WTC11 (cell line): ENCODE measurements around the gene ANKZF1. TPM values are rescaled to one million over a fixed set of nuclear protein-coding genes. Genes with fewer than 3 reads are reported as not detected.

Experiments used
- ATAC-seq: fragments of 200-7000 bp; cut with Tn5 transposase; 2 replicates; pipeline ENCODE4 v1.10.0; 2021; ENCODE audit warnings: mild to moderate bottlenecking, moderate library complexity
- CTCF ChIA-PET: fragments of 300-600 bp; sonication (Branson Sonifier 250); formaldehyde crosslinking; loops from one replicate; lab custom pipeline; 2021; ENCODE audit warnings: antibody characterized with exemption; lab: Charles Lee
- POLR2A ChIA-PET: fragments of 350-600 bp; sonication (Branson Sonifier 250); formaldehyde crosslinking; loops from one replicate; lab custom pipeline; 2021; ENCODE audit warnings: antibody characterized with exemption; lab: Charles Lee
- DNase-seq: peaks from one replicate; pipeline ENCODE4 v3.0.0; 2021; ENCODE audit warnings: low spot score
- H3K27ac Mint-ChIP-seq: 2 replicates; pipeline ENCODE4 v1.8.0; 2021; ENCODE audit warnings: mixed read lengths
- H3K27me3 Mint-ChIP-seq: 2 replicates; pipeline ENCODE4 v1.8.0; 2021; ENCODE audit warnings: low read depth, mild to moderate bottlenecking, moderate library complexity, mixed read lengths
- H3K36me3 Mint-ChIP-seq: 2 replicates; pipeline ENCODE4 v1.8.0; 2021; ENCODE audit warnings: mixed read lengths
- H3K4me1 Mint-ChIP-seq: 2 replicates; pipeline ENCODE4 v1.8.0; 2022; ENCODE audit warnings: mixed read lengths
- H3K4me3 Mint-ChIP-seq: 2 replicates; pipeline ENCODE4 v1.8.0; 2021; ENCODE audit warnings: mild to moderate bottlenecking, moderate library complexity, mixed read lengths
- H3K9me3 Mint-ChIP-seq: 2 replicates; pipeline ENCODE4 v1.8.0; 2021; ENCODE audit warnings: mixed read lengths
- FOXK1 ChIP-seq: sonication (generic); formaldehyde crosslinking; IDR thresholded peaks from 2 replicates; pipeline ENCODE4 v1.8.0; 2022; ENCODE audit warnings: mild to moderate bottlenecking, moderate library complexity, missing genetic modification reagents
- GABPB1 ChIP-seq: sonication (generic); formaldehyde crosslinking; IDR thresholded peaks from 2 replicates; pipeline ENCODE4 v1.8.1; 2023; ENCODE audit warnings: mild to moderate bottlenecking, missing genetic modification reagents
- GTF2I ChIP-seq: fragments of 250-450 bp; sonication (Bioruptor Pico); conservative IDR thresholded peaks from 2 replicates; pipeline ENCODE4 v1.4.0; 2021; ENCODE audit warnings: mild to moderate bottlenecking
- HMGA2 ChIP-seq: fragments of 250-450 bp; sonication (Bioruptor Pico); IDR thresholded peaks from 2 replicates; pipeline ENCODE4 v1.4.0; 2021; ENCODE audit warnings: mild to moderate bottlenecking, moderate library complexity
- IRF1 ChIP-seq: sonication (generic); formaldehyde crosslinking; IDR thresholded peaks from 2 replicates; pipeline ENCODE4 v1.8.0; 2023; ENCODE audit warnings: missing genetic modification reagents
- JAZF1 ChIP-seq: fragments of 250-450 bp; sonication (Bioruptor Pico); IDR thresholded peaks from 2 replicates; pipeline ENCODE4 v1.9.0; 2021; ENCODE audit warnings: moderate library complexity, mild to moderate bottlenecking, inconsistent platforms
- MAX ChIP-seq: sonication (generic); formaldehyde crosslinking; IDR thresholded peaks from 2 replicates; pipeline ENCODE4 v1.8.0; 2022; ENCODE audit warnings: mild to moderate bottlenecking, missing genetic modification reagents
- MYBL2 ChIP-seq: sonication (generic); formaldehyde crosslinking; IDR thresholded peaks from 2 replicates; pipeline ENCODE4 v1.8.1; 2023; ENCODE audit warnings: mild to moderate bottlenecking, moderate library complexity, missing genetic modification reagents
- NFE2L1 ChIP-seq: sonication (generic); formaldehyde crosslinking; IDR thresholded peaks from 2 replicates; pipeline ENCODE4 v1.8.1; 2023; ENCODE audit warnings: missing genetic modification reagents
- NFYB ChIP-seq: sonication (generic); formaldehyde crosslinking; conservative IDR thresholded peaks from 2 replicates; pipeline ENCODE4 v1.8.0; 2022; ENCODE audit warnings: low read depth, missing genetic modification reagents
- NR2C2 ChIP-seq: sonication (generic); formaldehyde crosslinking; IDR thresholded peaks from 2 replicates; pipeline ENCODE4 v1.8.0; 2022; ENCODE audit warnings: mild to moderate bottlenecking, missing genetic modification reagents
- PREB ChIP-seq: sonication (generic); formaldehyde crosslinking; IDR thresholded peaks from 2 replicates; pipeline ENCODE4 v1.8.1; 2022; ENCODE audit warnings: mild to moderate bottlenecking, missing genetic modification reagents, moderate library complexity, borderline replicate concordance
- RELA ChIP-seq: sonication (generic); formaldehyde crosslinking; IDR thresholded peaks from 2 replicates; pipeline ENCODE4 v1.8.1; 2022; ENCODE audit warnings: missing genetic modification reagents, mild to moderate bottlenecking, borderline replicate concordance
- SP1 ChIP-seq: sonication (generic); formaldehyde crosslinking; conservative IDR thresholded peaks from 2 replicates; pipeline ENCODE4 v1.8.1; 2022; ENCODE audit warnings: missing genetic modification reagents
- STAT6 ChIP-seq: sonication (generic); formaldehyde crosslinking; conservative IDR thresholded peaks from 2 replicates; pipeline ENCODE4 v1.8.1; 2023; ENCODE audit warnings: mild to moderate bottlenecking, low read depth, missing genetic modification reagents, moderate library complexity
- TCF7 ChIP-seq: sonication (generic); formaldehyde crosslinking; IDR thresholded peaks from 2 replicates; pipeline ENCODE4 v1.8.0; 2022; ENCODE audit warnings: mild to moderate bottlenecking, low read depth, missing genetic modification reagents, moderate library complexity
- TEAD4 ChIP-seq: sonication (generic); formaldehyde crosslinking; IDR thresholded peaks from 2 replicates; pipeline ENCODE4 v1.8.0; 2022; ENCODE audit warnings: mild to moderate bottlenecking, missing genetic modification reagents
- ZNF263 ChIP-seq: sonication (generic); formaldehyde crosslinking; IDR thresholded peaks from 2 replicates; pipeline ENCODE4 v1.8.1; 2022; ENCODE audit warnings: low read depth, mild to moderate bottlenecking, moderate library complexity, missing genetic modification reagents
- ZNF317 ChIP-seq: sonication (generic); formaldehyde crosslinking; IDR thresholded peaks from 2 replicates; pipeline ENCODE4 v1.8.1; 2023; ENCODE audit warnings: low read depth, mild to moderate bottlenecking, moderate library complexity, missing genetic modification reagents, borderline replicate concordance
- ZSCAN18 ChIP-seq: fragments of 250-450 bp; sonication (Bioruptor Pico); IDR thresholded peaks from 2 replicates; pipeline ENCODE4 v2.1.2; 2022; ENCODE audit warnings: mild to moderate bottlenecking, moderate library complexity
- total RNA-seq: library from RNA; stranded (reverse); gene quantifications from 3 replicates; pipeline ENCODE4 v1.2.3, GENCODE V29; 2021
- TF ChIP-seq, protein P1 (sequence below): sonication (generic); formaldehyde crosslinking; IDR thresholded peaks from 2 replicates; pipeline ENCODE4 v1.8.1; 2023; ENCODE audit warnings: mild to moderate bottlenecking, missing genetic modification reagents
- TF ChIP-seq, protein P2 (sequence below): sonication (generic); formaldehyde crosslinking; IDR thresholded peaks from 2 replicates; pipeline ENCODE4 v1.8.1; 2023; ENCODE audit warnings: mild to moderate bottlenecking, missing genetic modification reagents, moderate library complexity
- TF ChIP-seq, protein P3 (sequence below): fragments of 200-600 bp; IDR thresholded peaks from 2 replicates; pipeline ENCODE4 v1.8.0; 2022; ENCODE audit warnings: antibody characterized with exemption

Gene ANKZF1
- total RNA-seq, 1 experiment from 2014 or later: 70.4 TPM

DNA sequence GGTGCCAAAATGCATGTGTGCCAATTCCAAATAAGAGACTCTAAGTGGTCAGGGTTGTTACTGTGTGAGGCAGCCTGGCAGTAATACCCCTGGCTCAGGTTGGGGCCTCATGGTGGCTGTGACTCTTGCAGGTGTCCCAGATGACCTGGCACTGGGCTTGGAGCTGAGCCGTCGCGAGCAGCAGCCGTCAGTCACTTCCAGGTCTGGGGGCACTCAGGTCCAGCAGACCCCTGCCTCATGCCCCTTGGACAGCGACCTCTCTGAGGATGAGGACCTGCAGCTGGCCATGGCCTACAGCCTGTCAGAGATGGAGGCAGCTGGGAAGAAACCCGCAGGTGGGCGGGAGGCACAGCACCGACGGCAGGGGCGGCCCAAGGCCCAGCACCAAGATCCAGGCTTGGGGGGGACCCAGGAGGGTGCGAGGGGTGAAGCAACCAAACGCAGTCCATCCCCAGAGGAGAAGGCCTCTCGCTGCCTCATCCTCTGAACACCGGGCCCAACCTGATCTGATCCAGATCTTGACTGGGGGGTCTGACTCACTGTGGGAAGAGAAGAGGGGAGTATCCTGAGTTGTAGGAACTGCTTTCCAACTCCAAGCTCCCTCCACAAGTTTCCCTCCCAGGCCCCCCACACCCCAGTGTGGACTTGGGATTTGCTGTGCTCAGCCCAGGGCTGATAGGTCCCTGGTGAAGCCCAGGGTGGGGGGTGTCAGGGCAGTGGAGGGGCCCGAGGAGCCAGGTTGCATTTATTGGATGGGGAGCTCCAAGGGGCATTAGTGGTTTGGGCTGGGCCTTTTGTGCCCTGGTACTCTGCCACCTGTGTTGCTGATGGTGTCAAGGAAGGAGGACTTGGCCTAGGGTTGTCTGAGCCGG lies 55.1 kb downstream of the ANKZF1 start (continued):
- TF ChIP-seq, protein P1, sequence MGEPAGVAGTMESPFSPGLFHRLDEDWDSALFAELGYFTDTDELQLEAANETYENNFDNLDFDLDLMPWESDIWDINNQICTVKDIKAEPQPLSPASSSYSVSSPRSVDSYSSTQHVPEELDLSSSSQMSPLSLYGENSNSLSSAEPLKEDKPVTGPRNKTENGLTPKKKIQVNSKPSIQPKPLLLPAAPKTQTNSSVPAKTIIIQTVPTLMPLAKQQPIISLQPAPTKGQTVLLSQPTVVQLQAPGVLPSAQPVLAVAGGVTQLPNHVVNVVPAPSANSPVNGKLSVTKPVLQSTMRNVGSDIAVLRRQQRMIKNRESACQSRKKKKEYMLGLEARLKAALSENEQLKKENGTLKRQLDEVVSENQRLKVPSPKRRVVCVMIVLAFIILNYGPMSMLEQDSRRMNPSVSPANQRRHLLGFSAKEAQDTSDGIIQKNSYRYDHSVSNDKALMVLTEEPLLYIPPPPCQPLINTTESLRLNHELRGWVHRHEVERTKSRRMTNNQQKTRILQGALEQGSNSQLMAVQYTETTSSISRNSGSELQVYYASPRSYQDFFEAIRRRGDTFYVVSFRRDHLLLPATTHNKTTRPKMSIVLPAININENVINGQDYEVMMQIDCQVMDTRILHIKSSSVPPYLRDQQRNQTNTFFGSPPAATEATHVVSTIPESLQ: no peak
- no peak for TF ChIP-seq MAX (CRISPR knock-in tag)
- TF ChIP-seq MYBL2: no peak
- TF ChIP-seq TCF7 (CRISPR knock-in tag): no peak
- TF ChIP-seq RELA (CRISPR knock-in tag): no peak
- TF ChIP-seq NR2C2: no peak
- TF ChIP-seq ZNF317 (CRISPR knock-in tag): no peak
- TF ChIP-seq GABPB1 (CRISPR knock-in tag): no peak
- no peak for TF ChIP-seq NFE2L1 (CRISPR knock-in tag)
- TF ChIP-seq JAZF1 (CRISPR knock-in tag): no peak
- no peak for TF ChIP-seq IRF1
- no peak for TF ChIP-seq ZSCAN18 (CRISPR knock-in tag)
- no peak for TF ChIP-seq TEAD4 (CRISPR knock-in tag)
- TF ChIP-seq, protein P2, sequence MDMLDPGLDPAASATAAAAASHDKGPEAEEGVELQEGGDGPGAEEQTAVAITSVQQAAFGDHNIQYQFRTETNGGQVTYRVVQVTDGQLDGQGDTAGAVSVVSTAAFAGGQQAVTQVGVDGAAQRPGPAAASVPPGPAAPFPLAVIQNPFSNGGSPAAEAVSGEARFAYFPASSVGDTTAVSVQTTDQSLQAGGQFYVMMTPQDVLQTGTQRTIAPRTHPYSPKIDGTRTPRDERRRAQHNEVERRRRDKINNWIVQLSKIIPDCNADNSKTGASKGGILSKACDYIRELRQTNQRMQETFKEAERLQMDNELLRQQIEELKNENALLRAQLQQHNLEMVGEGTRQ: no peak
- TF ChIP-seq ZNF263 (CRISPR knock-in tag): no peak
- no peak for TF ChIP-seq FOXK1 (CRISPR knock-in tag)

GRCh38 chr2:219285373-219285735 lies 55.7 kb downstream of the ANKZF1 start:
- H3K9me3 Mint-ChIP-seq: no peaks in the 10 kb centered on the region
- ATAC-seq: no peak
- DNase-seq: no peak
- no peak overlapping the region for H3K4me3 Mint-ChIP-seq
- H3K27me3 Mint-ChIP-seq: no peaks in the 10 kb centered on the region
- ChIA-PET CTCF (interaction anchor here (1.3 to 3.4 kb wide), 5 partner anchors 8 to 131 kb away, joined by 4 to 62 read pairs (median 7); no protein-coding TSS in a partner anchor), POLR2A (interaction anchor here (1.2 to 2.1 kb wide), 2 partner anchors 10 to 40 kb away, joined by 3 to 5 read pairs; partner anchors contain the start of genes GLB1L and STK16)
- H3K36me3 Mint-ChIP-seq: peaks cover 8% of the 10 kb centered on the region; the same call in 1 of the 2 replicates
- no peak overlapping the region for H3K27ac Mint-ChIP-seq
- peaks cover 11% of the 10 kb centered on the region for H3K4me1 Mint-ChIP-seq
- TF ChIP-seq, protein P2: no peak
- no peak for TF ChIP-seq PREB (CRISPR knock-in tag)
- TF ChIP-seq STAT6 (CRISPR knock-in tag): no peak
- TF ChIP-seq, protein P3, sequence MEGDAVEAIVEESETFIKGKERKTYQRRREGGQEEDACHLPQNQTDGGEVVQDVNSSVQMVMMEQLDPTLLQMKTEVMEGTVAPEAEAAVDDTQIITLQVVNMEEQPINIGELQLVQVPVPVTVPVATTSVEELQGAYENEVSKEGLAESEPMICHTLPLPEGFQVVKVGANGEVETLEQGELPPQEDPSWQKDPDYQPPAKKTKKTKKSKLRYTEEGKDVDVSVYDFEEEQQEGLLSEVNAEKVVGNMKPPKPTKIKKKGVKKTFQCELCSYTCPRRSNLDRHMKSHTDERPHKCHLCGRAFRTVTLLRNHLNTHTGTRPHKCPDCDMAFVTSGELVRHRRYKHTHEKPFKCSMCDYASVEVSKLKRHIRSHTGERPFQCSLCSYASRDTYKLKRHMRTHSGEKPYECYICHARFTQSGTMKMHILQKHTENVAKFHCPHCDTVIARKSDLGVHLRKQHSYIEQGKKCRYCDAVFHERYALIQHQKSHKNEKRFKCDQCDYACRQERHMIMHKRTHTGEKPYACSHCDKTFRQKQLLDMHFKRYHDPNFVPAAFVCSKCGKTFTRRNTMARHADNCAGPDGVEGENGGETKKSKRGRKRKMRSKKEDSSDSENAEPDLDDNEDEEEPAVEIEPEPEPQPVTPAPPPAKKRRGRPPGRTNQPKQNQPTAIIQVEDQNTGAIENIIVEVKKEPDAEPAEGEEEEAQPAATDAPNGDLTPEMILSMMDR: no peak
- TF ChIP-seq GTF2I (CRISPR knock-in tag): no peak
- no peak for TF ChIP-seq SP1 (CRISPR knock-in tag)
- TF ChIP-seq HMGA2 (CRISPR knock-in tag): no peak
- TF ChIP-seq NFYB (CRISPR knock-in tag): no peak
